GM18907 (cell line): ENCODE data around the gene SMAD5.

Experiments used
- ATAC-seq: cut with Tn5 transposase; IDR thresholded peaks from one replicate; pipeline ENCODE4 v1.9.1; 2021; ENCODE audit warnings: mild to moderate bottlenecking, moderate library complexity; ENCODE audit not compliant: unreplicated experiment

Gene SMAD5

GRCh38 chr5:136213919-136214493 is 81.4 kb downstream of the SMAD5 start:
- no peak for ATAC-seq

GRCh38 chr5:136215812-136216211 is 83.2 kb downstream of the SMAD5 start:
- ATAC-seq = no peak

- no peak for ATAC-seq
Observed at GRCh38 chr5:136216230-136216629, 83.6 kb downstream of the SMAD5 start.

GRCh38 chr5:136221340-136221739 is 88.7 kb downstream of the SMAD5 start:
- no peak for ATAC-seq

- ATAC-seq = no peak
Observed at GRCh38 chr5:136222580-136223235, 90.1 kb downstream of the SMAD5 start.

GRCh38 chr5:136225796-136226195 is 93.2 kb downstream of the SMAD5 start:
- no peak for ATAC-seq

- ATAC-seq = no peak
Observed at GRCh38 chr5:136226401-136226800, 93.8 kb downstream of the SMAD5 start.

GRCh38 chr5:136228136-136228757 is 95.6 kb downstream of the SMAD5 start:
- ATAC-seq = no peak

- ATAC-seq = no peak
Observed at GRCh38 chr5:136230176-136230575, 97.5 kb downstream of the SMAD5 start.

- ATAC-seq = peak; percentile 73
Observed at GRCh38 chr5:136232316-136232715, 99.7 kb downstream of the SMAD5 start.
